ENCODE results near the gene MAP4K2. TPM values are rescaled to one million over a fixed set of nuclear protein-coding genes. Genes with fewer than 3 reads are reported as not detected.

MAP4K2 gene
- total RNA-seq, 2 experiments from 2014 or later = 52.3 to 53.6 TPM

- ChIA-PET POLR2A (interaction anchor here (0.6 to 1.2 kb wide), 2 partner anchors 9 to 51 kb away, joined by 3 read pairs; no protein-coding TSS in a partner anchor), CTCF (interaction anchor here (0.7 to 1.9 kb wide), 5 partner anchors 8 to 401 kb away, joined by 3 to 6 read pairs (median 3); partner anchors contain the start of gene MAP4K2)
Observed at GRCh38 chr11:64784813-64785581, 18.0 kb downstream of the MAP4K2 start.

GRCh38 chr11:64778473-64779298, 24.3 kb downstream of the MAP4K2 start, which contains the start of gene SF1:
TSS of gene SF1 (minus strand) at chr11:64778542. CDS start at chr11:64778392, 150 bp downstream.
- ChIA-PET POLR2A (interaction anchor here (0.6 to 1.4 kb wide), 15 partner anchors 14 to 572 kb away, joined by 3 to 8 read pairs (median 4); partner anchors contain the start of genes FAU, FERMT3, MRPL49 and PYGM), CTCF (interaction anchor here (0.5 to 2.0 kb wide), 4 partner anchors 9 to 111 kb away, joined by 3 to 9 read pairs (median 4); partner anchors contain the start of genes MAP4K2 and RASGRP2)

- CTCF ChIA-PET = interaction anchor here (0.9 to 2.0 kb wide), 2 partner anchors 9 to 34 kb away, joined by 3 to 9 read pairs; partner anchors contain the start of gene RASGRP2
Observed at GRCh38 chr11:64778223-64778472, 24.9 kb downstream of the MAP4K2 start.

DNA sequence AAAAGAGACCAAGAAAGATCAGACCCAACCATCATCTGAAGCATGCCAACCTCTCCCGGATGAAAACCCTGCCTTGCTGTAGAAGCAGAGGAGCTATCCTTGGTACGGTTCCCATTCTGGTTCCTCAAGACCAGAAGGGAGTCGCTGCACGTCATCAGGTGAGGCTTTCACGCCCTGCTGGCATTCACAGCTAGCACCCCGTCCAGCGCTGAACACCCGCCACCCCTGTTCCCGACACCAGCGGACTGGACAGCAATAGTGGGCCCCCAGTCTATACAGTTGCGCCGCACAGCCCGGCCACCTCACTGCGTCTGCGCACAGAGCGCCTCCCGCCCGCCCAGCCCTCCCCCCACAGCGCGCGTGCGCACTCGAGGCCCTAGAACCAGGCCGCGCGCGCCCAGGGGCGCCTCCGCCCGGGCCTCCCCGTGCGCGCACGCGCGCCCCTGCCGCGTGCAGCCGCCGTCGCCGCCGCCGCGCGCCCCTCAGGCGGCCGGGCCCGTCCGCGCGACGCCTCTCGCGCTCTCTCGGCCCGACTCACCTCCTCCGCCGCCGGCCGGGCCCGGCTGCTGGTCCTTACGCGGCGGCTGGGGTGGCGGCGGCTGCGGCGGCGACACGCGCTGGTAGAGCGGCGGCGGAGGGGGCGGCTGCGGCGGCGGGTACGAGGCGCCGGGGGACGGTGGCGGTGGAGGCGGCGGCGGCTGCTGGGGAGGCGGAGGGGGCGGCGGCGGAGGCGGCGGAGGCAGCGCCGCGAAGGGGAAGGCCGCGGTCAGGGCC, 25.4 kb downstream of the MAP4K2 start:
- CTCF ChIA-PET = interaction anchor here (0.7 to 1.3 kb wide), 3 partner anchors 9 to 33 kb away, joined by 3 to 6 read pairs (median 4); partner anchors contain the start of gene RASGRP2
- POLR2A ChIA-PET = interaction anchor here (0.6 to 1.4 kb wide), 4 partner anchors 13 to 525 kb away, joined by 3 to 8 read pairs (median 3); no protein-coding TSS in a partner anchor

More at GRCh38 chr11:64778223-64778472, 24.9 kb downstream of the MAP4K2 start:
- POLR2A ChIA-PET = interaction anchor here (0.9 to 1.4 kb wide), 6 partner anchors 14 to 571 kb away, joined by 3 to 8 read pairs (median 4); partner anchors contain the start of gene FERMT3

- POLR2A ChIA-PET = interaction anchor here (0.6 to 1.4 kb wide), 4 partner anchors 9 to 525 kb away, joined by 3 read pairs; no protein-coding TSS in a partner anchor
- CTCF ChIA-PET = interaction anchor here (0.6 to 2.6 kb wide), 6 partner anchors 7 to 67 kb away, joined by 4 to 9 read pairs (median 5); partner anchors contain the start of genes CDC42BPG and RASGRP2
Observed at GRCh38 chr11:64776875-64777274, 26.1 kb downstream of the MAP4K2 start.

DNA sequence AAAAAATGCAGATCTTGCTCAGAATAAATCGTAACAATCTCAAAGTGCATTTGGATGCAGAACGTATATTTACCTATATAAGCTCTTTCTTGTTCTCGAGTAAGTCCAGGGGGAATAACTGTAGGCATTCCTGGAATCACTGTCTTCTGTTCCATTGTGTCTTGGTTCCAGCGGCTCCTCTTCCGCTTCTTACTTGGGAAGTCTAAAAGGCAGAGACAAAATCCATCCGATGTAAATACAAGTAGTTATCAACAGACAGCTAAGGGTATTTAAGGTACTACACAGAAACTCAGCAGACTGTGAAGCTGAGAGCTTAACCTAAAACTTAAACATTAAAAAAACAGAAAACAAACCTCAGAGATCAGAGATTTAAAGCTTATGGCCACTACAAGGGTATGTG, 26.6 kb downstream of the MAP4K2 start:
- POLR2A ChIA-PET = interaction anchor here (0.6 to 1.4 kb wide), 3 partner anchors 9 to 38 kb away, joined by 3 to 4 read pairs (median 3); no protein-coding TSS in a partner anchor
- CTCF ChIA-PET = interaction anchor here (0.6 to 2.6 kb wide), 4 partner anchors 8 to 68 kb away, joined by 4 to 9 read pairs (median 6); partner anchors contain the start of gene CDC42BPG

DNA sequence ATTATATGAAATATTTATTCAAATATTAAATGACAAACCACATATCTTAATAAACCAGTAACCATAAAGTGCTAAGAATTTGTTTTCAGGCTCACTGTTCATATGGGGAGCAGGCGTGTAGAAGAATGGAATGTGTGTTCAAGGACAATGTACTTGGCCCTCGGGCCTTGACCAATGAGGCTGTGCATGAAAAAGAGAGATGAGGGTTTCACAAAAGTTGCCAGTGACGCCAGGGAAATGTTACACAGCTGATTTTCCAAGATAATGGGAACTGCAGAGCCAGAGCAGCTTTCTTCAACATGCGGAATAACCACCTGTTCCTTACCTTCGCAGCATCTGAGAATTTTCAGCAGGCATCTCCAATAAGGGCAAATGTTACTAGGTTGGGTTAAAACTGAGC, 28.9 kb downstream of the MAP4K2 start:
- POLR2A ChIA-PET = no interaction called here
- CTCF ChIA-PET = interaction anchor here (1.3 to 2.1 kb wide), 2 partner anchors 11 to 12 kb away, joined by 3 to 8 read pairs; no protein-coding TSS in a partner anchor

GRCh38 chr11:64772303-64773018, 30.6 kb downstream of the MAP4K2 start:
- CTCF ChIA-PET = interaction anchor here (1.0 to 1.2 kb wide), 2 partner anchors 12 to 84 kb away, joined by 4 read pairs; no protein-coding TSS in a partner anchor
- POLR2A ChIA-PET = interaction anchor here (0.7 to 1.2 kb wide), 3 partner anchors 8 to 895 kb away, joined by 3 to 8 read pairs (median 4); no protein-coding TSS in a partner anchor

GRCh38 chr11:64771861-64772260, 31.2 kb downstream of the MAP4K2 start:
- ChIA-PET CTCF (interaction anchor here (1.0 kb wide), 2 partner anchors 11 to 27 kb away, joined by 3 to 4 read pairs; no protein-coding TSS in a partner anchor), POLR2A (interaction anchor here (0.7 to 1.2 kb wide), 2 partner anchors 8 to 895 kb away, joined by 3 to 8 read pairs; no protein-coding TSS in a partner anchor)

DNA sequence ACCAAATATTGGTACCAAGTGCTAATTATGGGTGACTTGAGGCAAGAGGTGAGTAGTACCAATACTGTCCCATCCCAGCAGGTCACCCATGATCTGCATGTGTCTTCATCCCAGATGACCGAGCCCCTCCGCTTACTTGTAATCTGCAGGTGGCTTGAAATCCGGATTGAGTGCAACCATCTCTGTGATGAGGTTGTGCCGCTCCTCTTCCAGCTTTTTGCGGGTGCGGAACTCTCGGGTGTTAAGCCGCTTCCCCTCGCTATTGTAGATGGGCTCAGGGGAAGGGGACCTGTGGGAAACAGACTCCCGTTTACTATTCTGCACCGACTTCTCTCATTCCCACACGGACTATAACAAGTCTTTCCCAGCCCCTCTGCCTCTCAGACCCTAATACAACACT, 32.9 kb downstream of the MAP4K2 start:
- CTCF ChIA-PET = interaction anchor here (1.2 to 1.7 kb wide), 2 partner anchors 8 to 28 kb away, joined by 3 to 6 read pairs; partner anchors contain the start of gene SF1
- POLR2A ChIA-PET = no interaction called here

DNA sequence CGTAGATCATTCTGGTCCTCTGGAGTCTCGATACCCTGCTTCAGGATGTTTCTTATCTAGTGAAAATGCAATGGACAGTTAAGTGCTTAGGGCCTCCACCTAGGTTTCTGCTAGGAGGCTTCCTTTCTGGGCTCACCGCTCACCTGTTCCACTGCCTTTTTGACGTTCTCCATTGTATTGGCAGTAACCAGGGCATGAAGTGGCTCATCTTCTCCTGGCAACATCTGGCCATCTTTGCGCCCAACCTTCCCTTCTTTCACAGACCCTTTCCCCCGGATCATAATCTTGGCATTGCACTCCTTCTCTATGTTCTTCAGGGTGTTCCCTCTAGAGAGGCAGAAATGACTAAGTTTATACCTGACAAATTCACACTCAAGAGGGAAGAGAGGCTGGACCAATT, 33.7 kb downstream of the MAP4K2 start:
- POLR2A ChIA-PET = no interaction called here
- CTCF ChIA-PET = interaction anchor here (1.0 to 1.2 kb wide), 2 partner anchors 9 to 26 kb away, joined by 3 to 4 read pairs; partner anchors contain the start of gene SF1

GRCh38 chr11:64768300-64768694, 34.7 kb downstream of the MAP4K2 start:
- ChIA-PET CTCF (interaction anchor here (0.5 to 1.8 kb wide), 6 partner anchors 8 to 1903 kb away, joined by 3 to 8 read pairs (median 4); no protein-coding TSS in a partner anchor), POLR2A (no interaction called here)

- CTCF ChIA-PET = interaction anchor here (0.5 to 1.8 kb wide), 8 partner anchors 9 to 1902 kb away, joined by 3 to 8 read pairs (median 4); no protein-coding TSS in a partner anchor
- POLR2A ChIA-PET = no interaction called here
Observed at GRCh38 chr11:64767344-64768299, 35.4 kb downstream of the MAP4K2 start.

DNA sequence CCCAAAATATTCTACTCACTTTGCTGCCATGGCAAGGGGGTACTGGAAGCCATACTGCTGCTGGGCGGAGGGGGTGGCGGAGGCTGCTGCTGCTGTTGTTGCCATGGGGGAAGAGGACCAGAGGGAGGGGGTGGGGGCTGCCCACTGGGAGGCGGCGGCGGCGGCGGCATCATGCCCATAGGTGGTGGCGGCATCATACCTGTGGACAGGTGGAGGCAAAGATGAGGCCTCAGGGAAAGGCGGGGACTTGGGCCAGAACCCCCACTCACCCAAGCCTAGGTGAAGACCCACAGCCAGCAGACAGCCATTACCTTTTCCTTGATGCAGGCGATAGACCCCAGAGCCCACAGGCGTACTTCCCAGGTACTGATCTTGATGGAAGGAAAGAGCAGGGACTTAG, 36.1 kb downstream of the MAP4K2 start:
- POLR2A ChIA-PET = no interaction called here
- CTCF ChIA-PET = interaction anchor here (0.7 to 2.5 kb wide), 4 partner anchors 9 to 289 kb away, joined by 3 to 9 read pairs (median 6); no protein-coding TSS in a partner anchor

- ChIA-PET CTCF (interaction anchor here (2.5 kb wide), 1 partner anchor 10 kb away, joined by 9 read pairs; no protein-coding TSS in a partner anchor), POLR2A (no interaction called here)
Observed at GRCh38 chr11:64765851-64766665, 37.0 kb downstream of the MAP4K2 start.
